Endothelial cell of umbilical vein (primary cell): ENCODE results near the gene NOB1. TPM values are rescaled to one million over a fixed set of nuclear protein-coding genes. Genes with fewer than 3 reads are reported as not detected.

Source experiments
- BruUV-seq: library from RNA; stranded (reverse); fragments of 400-500 nt; replicated peaks from 2 replicates; lab custom pipeline; 2021; lab: Mats Ljungman, UMichigan
- CTCF ChIA-PET: fragments of 300-600, 350-600 bp; sonication (Branson Sonifier 250); formaldehyde crosslinking; loops from one replicate; lab custom pipeline; 2021; ENCODE audit warnings: antibody characterized with exemption, inconsistent platforms; lab: Charles Lee
- POLR2A ChIA-PET: fragments of 300-600, 350-600 bp; sonication (Branson Sonifier 250); formaldehyde crosslinking; loops from one replicate; lab custom pipeline; 2021; ENCODE audit warnings: antibody characterized with exemption, inconsistent platforms; lab: Charles Lee
- DNase-seq: peaks from one replicate; pipeline ENCODE4 v3.0.0-alpha.2; 2011; ENCODE audit warnings: low read depth, low spot score
- FAIRE-seq: peaks from 2 replicates; lab custom pipeline; 2011; peaks lifted over from hg19 to GRCh38; lab: Jason Lieb, UNC
- H2AFZ ChIP-seq: 2 replicates; pipeline ENCODE4 v1.6.0; 2012; ENCODE audit warnings: low read depth, low read length, control low read depth, inconsistent platforms
- H3K27ac ChIP-seq: 2 replicates; pipeline ENCODE4 v1.5.1; 2011; ENCODE audit warnings: low read depth, mild to moderate bottlenecking, control low read depth, low read length, moderate library complexity; ENCODE audit not compliant: insufficient read depth
- H3K27me3 ChIP-seq, 2 experiments: 2 replicates each; pipeline versions ENCODE4 v1.6.0 to v1.6.1; 2011; ENCODE audit warnings: low read length in 2 of 2, mixed read lengths in 1 of 2; ENCODE audit not compliant: control insufficient read depth in 2 of 2, insufficient read depth in 2 of 2
- H3K36me3 ChIP-seq, 2 experiments: 2 replicates in 1 of 2; 3 replicates in 1 of 2; pipeline ENCODE4 v1.5.1; 2011; ENCODE audit warnings: low read length in 2 of 2, mild to moderate bottlenecking in 1 of 2, moderate library complexity in 1 of 2; ENCODE audit not compliant: control insufficient read depth in 2 of 2, insufficient read depth in 2 of 2; ENCODE audit errors: extremely low read depth in 1 of 2
- H3K4me1 ChIP-seq: 3 replicates; pipeline ENCODE4 v1.5.1; 2011; ENCODE audit warnings: mild to moderate bottlenecking, low read length; ENCODE audit not compliant: control insufficient read depth, insufficient read depth; ENCODE audit errors: extremely low read depth
- H3K4me2 ChIP-seq: 2 replicates; pipeline ENCODE4 v1.6.1; 2011; ENCODE audit warnings: low read length, control low read depth, mixed read lengths; ENCODE audit not compliant: insufficient read depth
- H3K4me3 ChIP-seq, 3 experiments: fragments of 200-600 bp in 1 of 3; sonication (generic), shearing (Covaris generic) in 1 of 3; replicated peaks in 1 of 3; 2 replicates each; pipeline ENCODE4 v1.5.1; 2011 to 2016; ENCODE audit warnings: control low read depth in 3 of 3, low read length in 3 of 3, mild to moderate bottlenecking in 2 of 3, inconsistent platforms in 1 of 3, low read depth in 1 of 3, moderate library complexity in 1 of 3; ENCODE audit not compliant: insufficient read depth in 1 of 3
- H3K79me2 ChIP-seq: 2 replicates; pipeline ENCODE4 v1.6.0; 2012; ENCODE audit warnings: low read length, inconsistent platforms; ENCODE audit not compliant: control insufficient read depth, insufficient read depth
- H3K9ac ChIP-seq: replicated peaks from 2 replicates; pipeline ENCODE3; 2011; ENCODE audit warnings: low read length, control low read depth; ENCODE audit not compliant: insufficient read depth; ENCODE audit errors: extremely low read depth
- H3K9me1 ChIP-seq: replicated peaks from 3 replicates; pipeline ENCODE4 v1.6.0; 2011; ENCODE audit warnings: mild to moderate bottlenecking, low read length; ENCODE audit not compliant: control insufficient read depth, insufficient read depth; ENCODE audit errors: extremely low read depth
- H3K9me3 ChIP-seq: replicated peaks from 2 replicates; pipeline ENCODE4 v1.5.1; 2012; ENCODE audit warnings: low read length, inconsistent platforms; ENCODE audit not compliant: control insufficient read depth, insufficient read depth
- H4K20me1 ChIP-seq: replicated peaks from 2 replicates; pipeline ENCODE3; 2011; ENCODE audit warnings: mild to moderate bottlenecking, low read length; ENCODE audit not compliant: control insufficient read depth, insufficient read depth; ENCODE audit errors: extremely low read depth
- EZH2 ChIP-seq: IDR thresholded peaks from 2 replicates; pipeline ENCODE4 v1.6.1; 2012; ENCODE audit warnings: borderline replicate concordance, low read depth, mild to moderate bottlenecking, moderate library complexity, low read length, inconsistent platforms; ENCODE audit not compliant: severe bottlenecking
- GATA2 ChIP-seq: IDR thresholded peaks from 2 replicates; pipeline ENCODE4 v1.7.0; 2011; ENCODE audit warnings: low read depth, mild to moderate bottlenecking, moderate library complexity, mixed read lengths, low read length; ENCODE audit not compliant: insufficient read length, insufficient read depth
- MYC ChIP-seq: IDR thresholded peaks from one replicate; pipeline ENCODE4 v1.6.1; 2011; ENCODE audit warnings: mild to moderate bottlenecking, low read depth, low read length
- POLR2A ChIP-seq: IDR thresholded peaks from 2 replicates; pipeline ENCODE4 v1.6.1; 2012; ENCODE audit warnings: low read depth, mild to moderate bottlenecking, control low read depth, low read length
- POLR2AphosphoS5 ChIP-seq: IDR thresholded peaks from 2 replicates; pipeline ENCODE4 v1.6.1; 2012; ENCODE audit warnings: low read depth, mild to moderate bottlenecking, control low read depth, low read length, moderate library complexity; ENCODE audit not compliant: insufficient read depth
- dilution Hi-C: fragments of 300-500 bp; cut with MboI; formaldehyde crosslinking; loops from one replicate; pipeline ENCODE4 v1.15.0; 2019; ENCODE audit warnings: low sequenced_read_pairs; ENCODE audit not compliant: extremely low pct_ligation_motif_present
- intact Hi-C: fragments of 100-400 bp; cut with micrococcal nuclease; formaldehyde crosslinking; loops from one replicate; pipeline ENCODE4 v1.10.0; 2022
- polyA plus RNA-seq, 4 experiments: library from polyadenylated mRNA; depleted of rRNA in 3 of 4; stranded (reverse) in 3 of 4; unstranded in 1 of 4; fragments of >200 nt; gene quantifications; 2 replicates each; pipeline versions ENCODE4 v1.2.1 to v1.2.3, GENCODE V29; 2011 to 2012; ENCODE audit warnings: missing spikeins in 1 of 4
- total RNA-seq: library from RNA; stranded (reverse); gene quantifications from 2 replicates; pipeline ENCODE4 v1.2.3, GENCODE V29; 2021
- TF ChIP-seq, protein P1 (sequence below), 2 donors: IDR thresholded peaks; 1 replicate in 1 of 2; 2 replicates in 1 of 2; pipeline ENCODE4 v1.5.1; 2011; ENCODE audit warnings: low read length in 2 of 2, mild to moderate bottlenecking in 2 of 2, moderate library complexity in 2 of 2, control low read depth in 1 of 2, inconsistent platforms in 1 of 2, low read depth in 1 of 2; ENCODE audit not compliant: insufficient read depth in 1 of 2; ENCODE audit errors: extremely low read depth in 1 of 2
- TF ChIP-seq, protein P2 (sequence below): IDR thresholded peaks from 2 replicates; pipeline ENCODE4 v1.6.1; 2011; ENCODE audit not compliant: insufficient read depth, insufficient read length

NOB1 gene
- total and polyA plus RNA-seq, 2 donors (not counting 3 experiments of a cell fraction or from before 2014, with no cell fraction given), result 65.4 to 66.5 TPM

DNA sequence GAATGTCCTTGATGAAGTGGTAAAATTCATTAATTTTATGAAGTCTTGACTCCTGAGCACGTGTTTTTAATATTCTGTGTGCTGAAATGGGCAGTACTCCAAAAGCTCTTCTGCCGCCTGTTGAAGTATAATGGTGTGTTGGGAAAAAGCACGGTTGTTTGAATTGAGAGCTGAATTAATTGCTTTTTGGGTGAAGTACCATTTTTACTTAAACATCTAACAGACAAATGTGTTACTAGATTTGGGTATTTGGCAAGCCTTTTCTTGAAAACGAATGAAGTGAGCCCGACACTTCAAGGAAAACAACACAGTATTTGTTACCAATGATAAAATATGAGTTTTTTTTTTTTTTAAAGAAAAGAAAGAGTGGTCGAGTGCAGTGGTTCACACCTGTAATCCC lies 29.9 kb upstream of the NOB1 start:
- H3K4me1 ChIP-seq, result no peaks in the 10 kb centered on the region
- no peaks in the 10 kb centered on the region for H3K79me2 ChIP-seq
- POLR2A ChIA-PET, result no interaction called here
- no peak overlapping the region for H3K9ac ChIP-seq
- H4K20me1 ChIP-seq, result no peaks in the 10 kb centered on the region
- no peak overlapping the region for H3K4me3 ChIP-seq
- BruUV-seq, result no TSS peak
- DNase-seq (no peak), FAIRE-seq (no peak)
- H3K4me2 ChIP-seq, result no peak overlapping the region
- no peaks in the 10 kb centered on the region for H3K9me3 ChIP-seq
- no peak overlapping the region for H2AFZ ChIP-seq
- intact Hi-C loops (no loop called here), dilution Hi-C loops (no loop called here)
- CTCF ChIA-PET, result interaction anchor here (1.2 kb wide), 1 partner anchor 146 kb away, joined by 5 read pairs; no protein-coding TSS in a partner anchor
- H3K27ac ChIP-seq, result no peak overlapping the region
- H3K9me1 ChIP-seq, result no peaks in the 10 kb centered on the region
- H3K36me3 ChIP-seq, result peaks cover 2 to 6% of the 10 kb centered on the region in 2 experiments
- TF ChIP-seq GATA2 (no peak), EZH2 (no peak), POLR2AphosphoS5 (no peak), POLR2A (no peak), MYC (no peak)
- TF ChIP-seq, protein P1, sequence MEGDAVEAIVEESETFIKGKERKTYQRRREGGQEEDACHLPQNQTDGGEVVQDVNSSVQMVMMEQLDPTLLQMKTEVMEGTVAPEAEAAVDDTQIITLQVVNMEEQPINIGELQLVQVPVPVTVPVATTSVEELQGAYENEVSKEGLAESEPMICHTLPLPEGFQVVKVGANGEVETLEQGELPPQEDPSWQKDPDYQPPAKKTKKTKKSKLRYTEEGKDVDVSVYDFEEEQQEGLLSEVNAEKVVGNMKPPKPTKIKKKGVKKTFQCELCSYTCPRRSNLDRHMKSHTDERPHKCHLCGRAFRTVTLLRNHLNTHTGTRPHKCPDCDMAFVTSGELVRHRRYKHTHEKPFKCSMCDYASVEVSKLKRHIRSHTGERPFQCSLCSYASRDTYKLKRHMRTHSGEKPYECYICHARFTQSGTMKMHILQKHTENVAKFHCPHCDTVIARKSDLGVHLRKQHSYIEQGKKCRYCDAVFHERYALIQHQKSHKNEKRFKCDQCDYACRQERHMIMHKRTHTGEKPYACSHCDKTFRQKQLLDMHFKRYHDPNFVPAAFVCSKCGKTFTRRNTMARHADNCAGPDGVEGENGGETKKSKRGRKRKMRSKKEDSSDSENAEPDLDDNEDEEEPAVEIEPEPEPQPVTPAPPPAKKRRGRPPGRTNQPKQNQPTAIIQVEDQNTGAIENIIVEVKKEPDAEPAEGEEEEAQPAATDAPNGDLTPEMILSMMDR (IDR thresholded peaks at IDR 0.05; ENCODE audit: extremely low read depth in 1 of 2, insufficient read depth in 1 of 2, low read depth in 1 of 2, low read length in 2 of 2), result no peak
- TF ChIP-seq, protein P2, sequence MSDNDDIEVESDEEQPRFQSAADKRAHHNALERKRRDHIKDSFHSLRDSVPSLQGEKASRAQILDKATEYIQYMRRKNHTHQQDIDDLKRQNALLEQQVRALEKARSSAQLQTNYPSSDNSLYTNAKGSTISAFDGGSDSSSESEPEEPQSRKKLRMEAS, result no peak
- H3K27me3 ChIP-seq, result no peaks in the 10 kb centered on the region
